Measurements from ENCODE around the gene GRK3. TPM values are rescaled to one million over a fixed set of nuclear protein-coding genes. Genes with fewer than 3 reads are reported as not detected.

Gene GRK3
- total RNA-seq, 3 donors from 2014 or later (not counting 1 experiment from before 2014, with no cell fraction given): 2.2 to 7.2 (median 3.8) TPM

DNA sequence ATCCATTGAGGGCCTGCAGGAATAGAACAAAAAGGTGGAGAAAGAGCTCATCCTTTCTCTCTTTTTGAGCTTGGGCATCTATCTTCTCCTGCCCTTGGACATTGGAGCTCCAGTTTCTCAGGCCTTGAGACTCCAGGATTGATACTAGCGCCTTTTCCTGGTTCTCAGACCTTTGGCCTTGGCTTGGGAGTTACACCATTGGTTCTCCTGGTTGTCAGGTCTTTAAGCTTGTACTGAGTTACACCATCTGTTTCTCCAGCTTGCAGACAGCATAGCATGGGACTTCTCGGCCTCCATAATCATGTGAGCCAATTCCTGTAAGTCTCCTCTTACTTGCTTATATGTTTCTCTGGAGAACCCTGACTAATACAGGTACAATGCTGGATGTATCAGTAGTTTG is 72.6 kb downstream of the GRK3 start:
- H3K4me3 Mint-ChIP-seq: no peak overlapping the region
- Histone ChIP-seq H3K9me3 (ENCODE audit: control insufficient read depth, insufficient read depth, low read length) (no peaks in the 10 kb centered on the region), H3K27me3 (ENCODE audit: control insufficient read depth, insufficient read depth, low read length) (no peaks in the 10 kb centered on the region), H3K4me1 (ENCODE audit: control insufficient read depth, insufficient read depth, low read length) (no peaks in the 10 kb centered on the region), H3K36me3 (ENCODE audit: control insufficient read depth, insufficient read depth, low read length) (no peaks in the 10 kb centered on the region), H3K4me3 (ENCODE audit: low read length) (no peak overlapping the region), H3K27ac (ENCODE audit: low read length) (no peak overlapping the region)
- TF ChIP-seq, protein P1, sequence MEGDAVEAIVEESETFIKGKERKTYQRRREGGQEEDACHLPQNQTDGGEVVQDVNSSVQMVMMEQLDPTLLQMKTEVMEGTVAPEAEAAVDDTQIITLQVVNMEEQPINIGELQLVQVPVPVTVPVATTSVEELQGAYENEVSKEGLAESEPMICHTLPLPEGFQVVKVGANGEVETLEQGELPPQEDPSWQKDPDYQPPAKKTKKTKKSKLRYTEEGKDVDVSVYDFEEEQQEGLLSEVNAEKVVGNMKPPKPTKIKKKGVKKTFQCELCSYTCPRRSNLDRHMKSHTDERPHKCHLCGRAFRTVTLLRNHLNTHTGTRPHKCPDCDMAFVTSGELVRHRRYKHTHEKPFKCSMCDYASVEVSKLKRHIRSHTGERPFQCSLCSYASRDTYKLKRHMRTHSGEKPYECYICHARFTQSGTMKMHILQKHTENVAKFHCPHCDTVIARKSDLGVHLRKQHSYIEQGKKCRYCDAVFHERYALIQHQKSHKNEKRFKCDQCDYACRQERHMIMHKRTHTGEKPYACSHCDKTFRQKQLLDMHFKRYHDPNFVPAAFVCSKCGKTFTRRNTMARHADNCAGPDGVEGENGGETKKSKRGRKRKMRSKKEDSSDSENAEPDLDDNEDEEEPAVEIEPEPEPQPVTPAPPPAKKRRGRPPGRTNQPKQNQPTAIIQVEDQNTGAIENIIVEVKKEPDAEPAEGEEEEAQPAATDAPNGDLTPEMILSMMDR (IDR thresholded peaks at IDR 0.05): no peak
- no peaks in the 10 kb centered on the region for H3K36me3 Mint-ChIP-seq
- H3K27me3 Mint-ChIP-seq (ENCODE audit: low read depth in 2 of 2): peaks cover 9 to 16% of the 10 kb centered on the region in 2 donors
- WGBS (ENCODE audit: insufficient coverage): 87% methylated on average over 2 of the region's 2 CpGs
- no peaks in the 10 kb centered on the region for H3K4me1 Mint-ChIP-seq
- no peak for DNase-seq
- intact Hi-C loops (cut with micrococcal nuclease): no loop called here
- no peak overlapping the region for H3K27ac Mint-ChIP-seq
- ATAC-seq: no peak
- H3K9me3 Mint-ChIP-seq: peaks cover 0 to 2% of the 10 kb centered on the region in 2 donors

DNA sequence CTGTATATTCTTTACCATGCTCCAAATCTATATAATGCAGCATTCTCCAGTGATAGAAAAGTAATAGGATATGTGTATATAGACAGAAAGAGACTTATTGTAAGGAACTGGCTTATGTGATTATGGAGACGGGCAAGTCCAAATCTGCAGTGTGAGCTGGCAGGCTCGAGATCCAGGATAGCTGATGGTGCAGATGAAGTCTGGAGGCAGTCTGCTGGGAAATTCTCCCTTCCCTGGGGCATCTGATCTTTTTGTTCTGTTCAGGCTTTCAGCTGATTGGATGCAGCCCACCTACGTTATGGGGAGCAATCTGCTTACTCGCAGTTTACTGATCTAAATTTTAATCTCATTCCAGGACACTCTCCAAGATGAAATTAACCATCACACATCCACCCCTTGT is 73.2 kb downstream of the GRK3 start:
- H3K9me3 Mint-ChIP-seq: peaks cover 0 to 2% of the 10 kb centered on the region in 2 donors
- Histone ChIP-seq H3K27me3 (ENCODE audit: control insufficient read depth, insufficient read depth, low read length) (no peaks in the 10 kb centered on the region), H3K9me3 (ENCODE audit: control insufficient read depth, insufficient read depth, low read length) (no peaks in the 10 kb centered on the region), H3K36me3 (ENCODE audit: control insufficient read depth, insufficient read depth, low read length) (no peaks in the 10 kb centered on the region), H3K4me1 (ENCODE audit: control insufficient read depth, insufficient read depth, low read length) (no peaks in the 10 kb centered on the region), H3K4me3 (ENCODE audit: low read length) (no peak overlapping the region), H3K27ac (ENCODE audit: low read length) (no peak overlapping the region)
- 82% methylated on average over 4 of the region's 4 CpGs for WGBS (ENCODE audit: insufficient coverage)
- H3K27ac Mint-ChIP-seq: no peak overlapping the region
- peaks cover 9 to 16% of the 10 kb centered on the region in 2 donors for H3K27me3 Mint-ChIP-seq (ENCODE audit: low read depth in 2 of 2)
- H3K4me3 Mint-ChIP-seq: no peak overlapping the region
- no peak for DNase-seq
- no peaks in the 10 kb centered on the region for H3K36me3 Mint-ChIP-seq
- intact Hi-C loops (cut with micrococcal nuclease): no loop called here
- TF ChIP-seq, protein P1 (IDR thresholded peaks at IDR 0.05): no peak
- H3K4me1 Mint-ChIP-seq: no peaks in the 10 kb centered on the region
- no peak for ATAC-seq

DNA sequence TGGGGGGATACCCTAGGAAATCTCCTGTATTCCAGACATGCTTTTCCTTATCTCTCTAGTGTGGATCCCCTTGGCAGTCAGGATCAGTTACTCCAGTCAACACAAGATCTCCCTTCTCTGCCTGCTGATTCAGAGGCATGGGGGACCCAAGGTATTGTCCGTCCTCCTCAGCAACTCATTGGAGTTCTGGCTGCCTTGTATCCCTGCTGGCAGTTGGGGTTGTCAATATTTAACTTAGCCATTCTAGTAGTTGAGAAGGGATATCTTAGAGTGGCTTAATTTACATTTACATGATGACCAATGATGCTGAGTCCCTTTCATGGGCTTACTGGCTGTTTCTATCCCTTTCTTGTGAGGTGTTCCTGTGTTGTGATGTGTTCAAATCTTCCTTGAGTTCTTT is 74.2 kb downstream of the GRK3 start:
- Mint-ChIP-seq H3K36me3 (no peaks in the 10 kb centered on the region), H3K27me3 (ENCODE audit: low read depth in 2 of 2) (peaks cover 9 to 16% of the 10 kb centered on the region in 2 donors), H3K27ac (no peak overlapping the region), H3K4me1 (no peaks in the 10 kb centered on the region), H3K9me3 (peaks cover 0 to 2% of the 10 kb centered on the region in 2 donors), H3K4me3 (no peak overlapping the region)
- Histone ChIP-seq H3K27ac (ENCODE audit: low read length) (no peak overlapping the region), H3K9me3 (ENCODE audit: control insufficient read depth, insufficient read depth, low read length) (no peaks in the 10 kb centered on the region), H3K27me3 (ENCODE audit: control insufficient read depth, insufficient read depth, low read length) (no peaks in the 10 kb centered on the region), H3K4me3 (ENCODE audit: low read length) (no peak overlapping the region), H3K4me1 (ENCODE audit: control insufficient read depth, insufficient read depth, low read length) (no peaks in the 10 kb centered on the region), H3K36me3 (ENCODE audit: control insufficient read depth, insufficient read depth, low read length) (no peaks in the 10 kb centered on the region)
- WGBS (ENCODE audit: insufficient coverage): 89% methylated on average over 1 of the region's 1 CpG
- ATAC-seq (no peak), DNase-seq (no peak)
- intact Hi-C loops (cut with micrococcal nuclease): no loop called here
- TF ChIP-seq, protein P1 (IDR thresholded peaks at IDR 0.05): no peak

DNA sequence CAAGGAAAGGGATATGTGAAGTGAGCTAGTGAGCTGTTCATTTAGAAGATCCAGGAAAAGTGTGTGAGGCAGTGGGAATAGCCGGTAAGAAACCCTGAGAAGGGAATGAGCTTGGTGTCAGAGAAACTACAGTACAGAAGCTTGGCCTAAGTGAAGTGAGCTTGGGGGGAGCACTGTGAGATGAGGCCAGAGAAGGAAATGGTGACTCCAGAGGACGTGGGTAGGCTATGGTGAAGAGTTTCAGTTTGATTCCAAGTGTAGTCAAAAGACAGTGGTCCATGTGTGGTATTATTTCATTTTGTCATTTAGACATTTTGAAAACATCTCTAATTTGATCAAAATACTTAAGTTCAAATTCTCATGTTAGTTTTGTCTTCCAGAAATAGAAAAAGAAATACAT is 77.2 kb downstream of the GRK3 start:
- Mint-ChIP-seq H3K4me1 (no peaks in the 10 kb centered on the region), H3K36me3 (no peaks in the 10 kb centered on the region), H3K9me3 (peaks cover 0 to 2% of the 10 kb centered on the region in 2 donors), H3K27ac (no peak overlapping the region), H3K4me3 (no peak overlapping the region), H3K27me3 (ENCODE audit: low read depth in 2 of 2) (peaks cover 2 to 5% of the 10 kb centered on the region in 2 donors)
- intact Hi-C loops (cut with micrococcal nuclease): no loop called here
- Histone ChIP-seq H3K27me3 (ENCODE audit: control insufficient read depth, insufficient read depth, low read length) (no peaks in the 10 kb centered on the region), H3K36me3 (ENCODE audit: control insufficient read depth, insufficient read depth, low read length) (no peaks in the 10 kb centered on the region), H3K9me3 (ENCODE audit: control insufficient read depth, insufficient read depth, low read length) (no peaks in the 10 kb centered on the region), H3K27ac (ENCODE audit: low read length) (no peak overlapping the region), H3K4me1 (ENCODE audit: control insufficient read depth, insufficient read depth, low read length) (no peaks in the 10 kb centered on the region), H3K4me3 (ENCODE audit: low read length) (no peak overlapping the region)
- TF ChIP-seq, protein P1 (IDR thresholded peaks at IDR 0.05): no peak
- no peak for ATAC-seq
- DNase-seq: no peak
- 69% methylated on average over 2 of the region's 2 CpGs for WGBS (ENCODE audit: insufficient coverage)
